PC-3 (cell line): ENCODE measurements around the gene TYRO3.

Source experiments
- CTCF ChIP-seq: fragments of 300-600 bp; sonication (generic); conservative IDR thresholded peaks from 2 replicates; pipeline ENCODE4 v1.5.1; 2017; ENCODE audit warnings: antibody characterized with exemption, low read depth, mild to moderate bottlenecking, low read length
- EZH2 ChIP-seq: fragments of 300-600 bp; sonication (generic); IDR thresholded peaks from one replicate; pipeline ENCODE4 v1.6.1; 2017; ENCODE audit warnings: antibody characterized with exemption, mild to moderate bottlenecking, low read length; ENCODE audit not compliant: unreplicated experiment
- EZH2phosphoT487 ChIP-seq: fragments of 300-600 bp; sonication (generic); IDR thresholded peaks from 2 replicates; pipeline ENCODE4 v1.6.1; 2018; ENCODE audit warnings: mild to moderate bottlenecking, antibody characterized with exemption, low read length, borderline replicate concordance

DNA sequence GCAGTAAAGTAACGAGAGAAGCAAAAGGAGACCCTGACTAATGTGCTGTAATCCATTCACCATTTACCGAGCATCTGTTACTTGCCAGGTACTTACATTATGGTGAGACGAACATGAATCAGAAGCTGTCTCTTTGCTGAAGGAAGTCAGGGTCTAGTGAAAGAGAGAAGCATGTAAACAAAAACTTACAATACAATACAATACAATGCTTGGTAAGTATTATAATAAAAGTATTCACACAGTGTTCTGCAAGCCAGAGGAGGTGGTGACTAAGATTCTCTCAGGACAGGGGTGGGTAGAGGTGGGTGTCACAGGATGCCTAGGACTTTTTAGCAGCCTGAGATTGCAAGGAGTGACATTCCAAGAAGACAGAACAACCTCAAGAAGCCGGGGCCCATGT, 51.0 kb downstream of the TYRO3 start:
- TF ChIP-seq EZH2 (no peak), CTCF (no peak), EZH2phosphoT487 (no peak)
